H1 (cell line): ENCODE data around the gene PRG3. TPM values are rescaled to one million over a fixed set of nuclear protein-coding genes. Genes with fewer than 3 reads are reported as not detected.

ENCODE experiments used
- CTCF ChIA-PET: fragments of 300-600 bp; sonication (Branson Sonifier 250); formaldehyde crosslinking; loops from one replicate; lab custom pipeline; 2021; ENCODE audit not compliant: partially characterized antibody; lab: Charles Lee
- POLR2A ChIA-PET: fragments of 300-600 bp; sonication (Branson Sonifier 250); formaldehyde crosslinking; loops from one replicate; lab custom pipeline; 2021; ENCODE audit warnings: inconsistent platforms; ENCODE audit not compliant: partially characterized antibody; lab: Charles Lee
- DNase-seq, 2 experiments: peaks; one replicate each; pipeline versions ENCODE4 v3.0.0 to v3.0.0-alpha.2; 2010 to 2022; ENCODE audit warnings: low spot score in 2 of 2, low read depth in 1 of 2, mixed read lengths in 1 of 2
- FAIRE-seq: peaks from 2 replicates; lab custom pipeline; 2011; peaks lifted over from hg19 to GRCh38; lab: Jason Lieb, UNC
- H2AFZ ChIP-seq: 2 replicates; pipeline ENCODE4 v1.8.1; 2012; ENCODE audit warnings: low read length, inconsistent platforms
- H2AK5ac ChIP-seq: 2 replicates; pipeline ENCODE4 v1.6.1; 2013; ENCODE audit warnings: low read depth, low read length
- H2BK120ac ChIP-seq: replicated peaks from 2 replicates; pipeline ENCODE3; 2013; ENCODE audit warnings: low read depth, low read length, inconsistent platforms
- H2BK12ac ChIP-seq: 2 replicates; pipeline ENCODE4 v1.6.1; 2013; ENCODE audit warnings: low read depth, low read length
- H2BK15ac ChIP-seq: 2 replicates; pipeline ENCODE4 v1.6.1; 2013; ENCODE audit warnings: low read length
- H2BK20ac ChIP-seq: 2 replicates; pipeline ENCODE4 v1.6.1; 2013; ENCODE audit warnings: low read length
- H2BK5ac ChIP-seq: 2 replicates; pipeline ENCODE4 v1.6.1; 2013; ENCODE audit warnings: low read depth, low read length
- H3K14ac ChIP-seq: 2 replicates; pipeline ENCODE4 v1.6.1; 2013; ENCODE audit warnings: inconsistent platforms; ENCODE audit not compliant: insufficient read length
- H3K18ac ChIP-seq: 2 replicates; pipeline ENCODE4 v1.6.1; 2013; ENCODE audit warnings: low read length; ENCODE audit errors: extremely low read depth
- H3K23ac ChIP-seq: 2 replicates; pipeline ENCODE4 v1.6.1; 2013; ENCODE audit warnings: inconsistent platforms; ENCODE audit not compliant: insufficient read length
- H3K23me2 ChIP-seq: 2 replicates; pipeline ENCODE4 v1.6.1; 2013; ENCODE audit warnings: low read depth, low read length
- H3K27ac ChIP-seq: 2 replicates; pipeline ENCODE4 v1.6.1; 2011; ENCODE audit warnings: low read depth, low read length, inconsistent platforms
- H3K27me3 ChIP-seq, 4 experiments: replicated peaks in 1 of 4; 1 replicate in 1 of 4; 2 replicates in 3 of 4; pipeline versions ENCODE4 v1.6.1 to v1.8.1; 2011 to 2013; ENCODE audit warnings: low read length in 3 of 4, mild to moderate bottlenecking in 3 of 4, inconsistent platforms in 2 of 4, mixed read lengths in 2 of 4, moderate library complexity in 1 of 4; ENCODE audit not compliant: control insufficient read depth in 3 of 4, insufficient read depth in 3 of 4; ENCODE audit errors: extremely low read depth in 1 of 4
- H3K36me3 ChIP-seq, 4 experiments: 2 replicates each; pipeline versions ENCODE4 v1.6.1 to v1.8.1; 2011 to 2013; ENCODE audit warnings: mild to moderate bottlenecking in 4 of 4, low read length in 3 of 4, moderate library complexity in 2 of 4, control low read depth in 1 of 4, inconsistent platforms in 1 of 4; ENCODE audit not compliant: insufficient read depth in 4 of 4, control insufficient read depth in 2 of 4
- H3K4ac ChIP-seq: replicated peaks from 2 replicates; pipeline ENCODE3; 2013; ENCODE audit warnings: low read length, low read depth, mixed read lengths, inconsistent platforms; ENCODE audit not compliant: insufficient read length
- H3K4me1 ChIP-seq, 4 experiments: replicated peaks in 1 of 4; 1 replicate in 1 of 4; 2 replicates in 3 of 4; pipeline versions ENCODE4 v1.6.1 to v1.8.1; 2011 to 2013; ENCODE audit warnings: low read length in 3 of 4, inconsistent platforms in 2 of 4, mixed read lengths in 1 of 4; ENCODE audit not compliant: insufficient read depth in 4 of 4, control insufficient read depth in 3 of 4
- H3K4me2 ChIP-seq, 2 experiments: 2 replicates each; pipeline versions ENCODE4 v1.6.1 to v1.8.1; 2011 to 2013; ENCODE audit warnings: low read depth in 2 of 2, low read length in 2 of 2, control low read depth in 1 of 2, inconsistent platforms in 1 of 2, mild to moderate bottlenecking in 1 of 2; ENCODE audit not compliant: insufficient read depth in 1 of 2
- H3K4me3 ChIP-seq, 4 experiments: fragments of 200-600, 300-600 bp in 1 of 4; sonication (generic), shearing (Covaris generic), sonication (Bioruptor Twin) in 1 of 4; 2 replicates each; pipeline versions ENCODE4 v1.5.1 to v1.8.1; 2011 to 2016; ENCODE audit warnings: low read length in 4 of 4, low read depth in 3 of 4, control low read depth in 2 of 4, inconsistent platforms in 2 of 4, mild to moderate bottlenecking in 2 of 4, mixed read lengths in 1 of 4, moderate library complexity in 1 of 4; ENCODE audit not compliant: insufficient read depth in 2 of 4; ENCODE audit errors: extremely low read depth in 1 of 4
- H3K56ac ChIP-seq: replicated peaks from 2 replicates; pipeline ENCODE3; 2013; ENCODE audit warnings: low read depth, mild to moderate bottlenecking, mixed read lengths, low read length, inconsistent platforms; ENCODE audit not compliant: insufficient read length
- H3K79me1 ChIP-seq: 2 replicates; pipeline ENCODE4 v1.6.1; 2013; ENCODE audit warnings: low read depth, low read length, control low read depth
- H3K79me2 ChIP-seq, 2 experiments: 2 replicates each; pipeline versions ENCODE4 v1.6.1 to v1.8.1; 2012 to 2013; ENCODE audit warnings: low read length in 2 of 2, mild to moderate bottlenecking in 2 of 2, inconsistent platforms in 1 of 2; ENCODE audit not compliant: insufficient read depth in 2 of 2, control insufficient read depth in 1 of 2
- H3K9ac ChIP-seq, 4 experiments: replicated peaks in 1 of 4; 1 replicate in 1 of 4; 2 replicates in 3 of 4; pipeline versions ENCODE4 v1.6.1 to v1.8.1; 2011 to 2013; ENCODE audit warnings: low read depth in 3 of 4, low read length in 3 of 4, control low read depth in 2 of 4, mild to moderate bottlenecking in 2 of 4, moderate library complexity in 2 of 4, inconsistent platforms in 1 of 4; ENCODE audit errors: extremely low read depth in 1 of 4
- H3K9me3 ChIP-seq, 2 experiments: 2 replicates each; pipeline versions ENCODE4 v1.6.1 to v1.8.1; 2012 to 2013; ENCODE audit warnings: mild to moderate bottlenecking in 2 of 2, moderate library complexity in 2 of 2, control low read depth in 1 of 2, inconsistent platforms in 1 of 2, low read depth in 1 of 2, low read length in 1 of 2, mixed read lengths in 1 of 2; ENCODE audit not compliant: insufficient read depth in 2 of 2
- H4K20me1 ChIP-seq, 2 experiments: replicated peaks in 1 of 2; 2 replicates each; pipeline versions ENCODE3 to v1.8.1; 2011 to 2013; ENCODE audit warnings: inconsistent platforms in 2 of 2, low read length in 2 of 2, mild to moderate bottlenecking in 1 of 2; ENCODE audit not compliant: insufficient read depth in 2 of 2, control insufficient read depth in 1 of 2
- H4K5ac ChIP-seq: 2 replicates; pipeline ENCODE4 v1.6.1; 2013; ENCODE audit warnings: low read length, low read depth, mixed read lengths, inconsistent platforms; ENCODE audit not compliant: insufficient read length
- H4K8ac ChIP-seq: 2 replicates; pipeline ENCODE4 v1.8.0; 2013; ENCODE audit warnings: mild to moderate bottlenecking, moderate library complexity, low read length, inconsistent platforms; ENCODE audit not compliant: insufficient read depth; ENCODE audit errors: extremely low read depth
- H4K91ac ChIP-seq: replicated peaks from 2 replicates; pipeline ENCODE3; 2013; ENCODE audit warnings: low read length, mixed read lengths, inconsistent platforms; ENCODE audit not compliant: insufficient read length
- RXRA ChIP-seq: IDR thresholded peaks from 2 replicates; pipeline ENCODE4 v1.6.1; 2011; ENCODE audit warnings: low read depth, mild to moderate bottlenecking, low read length, moderate library complexity; ENCODE audit not compliant: insufficient read depth
- SRF ChIP-seq: IDR thresholded peaks from 2 replicates; pipeline ENCODE4 v1.6.1; 2011; ENCODE audit warnings: mild to moderate bottlenecking, low read depth, low read length, moderate library complexity
- WGBS, 2 experiments: shearing (Covaris generic) in 1 of 2; methylation state at CpG; one replicate each; pipeline versions ENCODE4 v1.1.6 to v1.1.7; 2013 to 2015; ENCODE audit warnings: low lambda C conversion rate in 2 of 2, mixed read lengths in 2 of 2, inconsistent platforms in 1 of 2, low coverage in 1 of 2, missing lambda C conversion rate in 1 of 2; ENCODE audit not compliant: insufficient replicate concordance in 2 of 2, insufficient coverage in 1 of 2, insufficient read length in 1 of 2; ENCODE audit errors: extremely low coverage in 1 of 2, missing lambda C conversion rate in 1 of 2; 5-methylcytosine and 5-hydroxymethylcytosine counted together
- polyA plus RNA-seq, 7 experiments: library from polyadenylated mRNA; depleted of rRNA in 3 of 7; stranded (reverse) in 5 of 7; unstranded in 2 of 7; fragments of >200 nt in 5 of 7; fragments of 200-250 nt in 2 of 7; gene quantifications; 1 replicate in 5 of 7; 2 replicates in 1 of 7; 4 replicates in 1 of 7; pipeline versions ENCODE4 v1.2.1 to v1.2.3, GENCODE V29; 2011 to 2013; ENCODE audit warnings: missing spikeins in 2 of 7, mixed read lengths in 2 of 7
- total RNA-seq: library from RNA; stranded (reverse); fragmentation: NEBNext Ultra II Directional; extraction: Animal tissue kit (Norgen Biotek cat#: 25700); gene quantifications from 2 replicates; pipeline ENCODE4 v1.2.1, GENCODE V29; 2021

The PRG3 gene
- total and polyA plus RNA-seq, 2 of the 8 experiments (the other 6 are each of a cell fraction or from before 2014, with no cell fraction given): not detected

DNA sequence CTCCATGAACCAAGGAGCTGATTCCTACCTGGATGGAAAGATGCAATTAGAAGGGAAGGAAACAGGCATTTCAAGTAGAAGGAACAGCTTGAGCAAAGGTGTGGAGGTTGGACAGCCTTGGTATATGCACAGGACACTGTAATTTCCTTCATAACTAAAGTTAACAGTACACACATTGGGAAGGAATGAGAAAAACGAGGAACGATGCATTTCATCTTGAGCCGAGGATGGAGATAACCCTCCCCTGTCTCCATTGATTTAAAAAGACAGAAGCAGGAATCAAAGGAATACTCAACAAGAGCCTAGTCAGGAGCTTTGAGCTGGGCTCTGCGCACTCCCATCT is 11.8 kb upstream of the PRG3 start:
- no peak overlapping the region for H2AFZ ChIP-seq
- TF ChIP-seq RXRA: no peak
- no peak for TF ChIP-seq SRF
- no peak overlapping the region for H2AK5ac ChIP-seq
- no peak overlapping the region for H2BK20ac ChIP-seq
- FAIRE-seq (no peak), DNase-seq (no peak)
- H3K4ac ChIP-seq: no peak overlapping the region
- no peaks in the 10 kb centered on the region for H4K20me1 ChIP-seq
- H2BK5ac ChIP-seq: no peak overlapping the region
- no peaks in the 10 kb centered on the region for H3K36me3 ChIP-seq
- H3K79me2 ChIP-seq: no peaks in the 10 kb centered on the region
- no peak overlapping the region for H4K5ac ChIP-seq
- H3K79me1 ChIP-seq: no peaks in the 10 kb centered on the region; the same call in 1 of the 2 replicates
- H3K4me2 ChIP-seq: no peak overlapping the region
- no peaks in the 10 kb centered on the region for H3K4me1 ChIP-seq
- H3K9me3 ChIP-seq: no peaks in the 10 kb centered on the region
- no peak overlapping the region for H2BK120ac ChIP-seq
- H3K27ac ChIP-seq: no peak overlapping the region
- H3K4me3 ChIP-seq: no peak overlapping the region
- no peak overlapping the region for H3K9ac ChIP-seq
- no peak overlapping the region for H2BK15ac ChIP-seq
- H3K18ac ChIP-seq: no peak overlapping the region
- H2BK12ac ChIP-seq: no peak overlapping the region
- no peak overlapping the region for H3K14ac ChIP-seq
- no peak overlapping the region for H3K56ac ChIP-seq
- H3K23me2 ChIP-seq: no peaks in the 10 kb centered on the region
- CTCF ChIA-PET: interaction anchor here (0.6 to 1.7 kb wide), 5 partner anchors 13 to 143 kb away, joined by 3 to 5 read pairs (median 4); no protein-coding TSS in a partner anchor
- H3K23ac ChIP-seq: no peak overlapping the region
- no peaks in the 10 kb centered on the region; a peak in 1 of 7 replicates for H3K27me3 ChIP-seq
- POLR2A ChIA-PET: interaction anchor here (1.2 to 2.2 kb wide), 6 partner anchors 10 to 68 kb away, joined by 3 to 4 read pairs (median 4); no protein-coding TSS in a partner anchor
- no peak overlapping the region for H4K91ac ChIP-seq
- H4K8ac ChIP-seq: no peak overlapping the region
- 75% methylated on average over 4 of the region's 4 CpGs; no CpG with 5 or more reads in 1 of the 2 experiments for WGBS, 2 experiments
